GM12892 (cell line): ENCODE data around the gene SLC23A1.
"Not testable (repeated sequence)": the region's sequence is repeated elsewhere in the genome, so short reads cannot be mapped to it uniquely, and the experiment has no call there.

Experiments
- POLR2A ChIP-seq: IDR thresholded peaks from 2 replicates; pipeline ENCODE4 v1.6.1; 2011; ENCODE audit warnings: low read depth, low read length, control low read depth
- POLR2AphosphoS5 ChIP-seq: IDR thresholded peaks from 2 replicates; pipeline ENCODE4 v1.6.1; 2011; ENCODE audit warnings: low read depth, low read length, control low read depth
- TAF1 ChIP-seq: IDR thresholded peaks from 2 replicates; pipeline ENCODE4 v1.6.1; 2011; ENCODE audit warnings: low read depth, mild to moderate bottlenecking, control low read depth, low read length, borderline replicate concordance

GRCh38 chr5:139409116-139409515, 26.0 kb upstream of the SLC23A1 start:
- not testable (repeated sequence) for TF ChIP-seq TAF1, POLR2AphosphoS5, POLR2A
